Posterior cingulate gyrus (tissue), 11 donors: ENCODE results near the gene C19orf18.
A peak's percentile ranks its signal among the peaks of the same experiment; 100 is the strongest.
"Not testable (repeated sequence)": the region's sequence is repeated elsewhere in the genome, so short reads cannot be mapped to it uniquely, and the experiment has no call there.

ENCODE experiments used
- DNase-seq, 10 donors: peaks; one replicate each; pipeline versions ENCODE4 v3.0.0 to v3.0.0-alpha.2; 2020 to 2021; ENCODE audit warnings: mixed read lengths in 3 of 10
- intact Hi-C: fragments of 100-400 bp; cut with DNase I; formaldehyde crosslinking; loops from one replicate; pipeline ENCODE4 v1.15.1; 2023

Gene C19orf18

GRCh38 chr19:57954996-57955395, 19.3 kb downstream of the C19orf18 start:
- intact Hi-C loops, result no loop called here
- peak in 1 of 10 donors; percentile 25 for DNase-seq

DNA sequence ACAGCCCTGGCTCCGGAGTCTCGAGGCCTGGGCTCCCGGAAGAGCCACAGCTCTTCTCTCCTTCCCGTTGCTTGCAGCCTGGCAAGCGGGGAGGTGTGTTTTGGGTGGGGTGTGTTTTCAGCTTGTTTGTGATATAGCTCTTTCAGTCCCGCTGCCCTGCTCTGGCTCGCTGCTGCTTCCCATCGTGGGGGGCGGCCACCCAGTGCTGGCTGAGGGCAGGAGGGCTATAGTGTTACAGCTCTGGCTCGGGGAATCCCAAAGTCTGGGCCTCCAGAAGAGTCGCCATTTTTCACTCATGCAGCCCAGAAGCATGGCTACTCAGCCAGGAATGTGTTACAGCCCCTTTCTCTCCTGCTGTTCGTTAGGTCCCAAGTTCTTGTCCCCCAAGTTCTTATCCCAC, 24.6 kb downstream of the C19orf18 start:
- intact Hi-C loops, result loop anchor here (10.0 kb wide), 1 partner anchor 55 kb away; the partner anchor contains the start of gene ZNF606
- DNase-seq, result no peak

GRCh38 chr19:57949296-57949695, 25.0 kb downstream of the C19orf18 start:
- peak in 1 of 10 donors; percentile 77 for DNase-seq
- intact Hi-C loops, result loop anchor here (10.0 kb wide), 1 partner anchor 56 kb away; the partner anchor contains the start of gene ZNF606

DNA sequence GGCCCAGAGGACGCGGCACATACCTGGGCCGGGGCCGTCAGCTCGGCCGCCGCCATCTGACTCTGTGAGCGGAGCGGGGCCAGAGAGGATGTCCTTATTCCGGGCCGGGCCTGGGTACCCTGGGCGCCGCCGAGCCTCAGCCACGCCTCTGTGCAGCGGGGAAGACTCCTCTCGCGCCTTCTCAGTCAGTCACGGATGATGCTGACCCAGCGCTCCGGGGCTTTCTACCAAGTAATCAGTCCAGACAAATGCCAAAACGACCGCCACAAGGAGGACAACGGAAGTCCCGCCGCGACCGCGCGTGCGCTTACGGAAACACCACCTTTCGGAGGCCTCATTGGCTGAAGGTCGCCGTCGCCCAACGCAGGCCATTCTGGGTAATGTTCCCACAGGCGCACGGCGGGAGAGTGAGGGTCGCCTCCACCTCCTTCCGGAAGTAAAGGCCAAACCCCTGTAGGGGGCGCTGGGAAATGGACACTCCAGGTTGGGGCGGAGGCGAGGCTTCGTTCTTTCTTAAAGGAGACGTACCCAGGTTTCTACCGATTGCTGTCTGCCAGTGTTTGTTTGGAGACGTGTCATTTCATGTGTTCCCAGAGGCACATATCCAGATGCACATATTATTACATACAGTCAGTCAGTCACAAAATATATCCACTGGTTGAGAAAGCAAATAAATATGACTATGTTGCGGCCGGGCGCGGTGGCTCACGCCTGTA, 26.8 kb downstream of the C19orf18 start, which contains the start of gene ZNF256:
ZNF256 (minus strand) TSS at position 288 of the 716 bp plus-strand sequence; CDS start at position 56, 232 bp downstream.
- peak; percentile 87 to 99 (median 97) for DNase-seq
- intact Hi-C loops, result loop anchor here (10.0 kb wide), 1 partner anchor 57 kb away; the partner anchor contains the start of gene ZNF606

- intact Hi-C loops, result loop anchor here (10.0 kb wide), 1 partner anchor 58 kb away; the partner anchor contains the start of gene ZNF606
- DNase-seq, result peak in 1 of 10 donors; percentile 82
Measured at GRCh38 chr19:57947088-57947418, 27.3 kb downstream of the C19orf18 start.

GRCh38 chr19:57946316-57946715, 28.0 kb downstream of the C19orf18 start:
- no peak for DNase-seq
- intact Hi-C loops, result loop anchor here (10.0 kb wide), 1 partner anchor 58 kb away; the partner anchor contains the start of gene ZNF606

DNA sequence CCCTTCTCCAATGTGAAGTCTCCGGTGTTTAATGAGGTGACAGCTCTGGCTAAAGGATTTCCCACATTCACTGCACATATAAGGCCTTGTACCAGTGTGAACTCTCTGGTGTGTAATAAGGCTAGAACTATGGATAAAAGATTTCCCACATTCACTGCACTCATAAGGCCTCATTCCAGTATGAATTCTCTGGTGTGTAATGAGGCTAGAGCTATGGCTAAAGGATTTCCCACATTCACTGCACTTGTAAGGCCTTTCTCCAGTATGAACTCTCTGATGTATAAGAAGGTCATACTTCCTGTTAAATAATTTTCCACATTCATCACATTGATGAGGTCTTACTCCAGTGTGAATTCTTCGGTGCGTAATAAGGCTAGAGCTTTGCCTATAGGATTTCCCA, 32.7 kb downstream of the C19orf18 start:
- intact Hi-C loops, result loop anchor here (10.0 kb wide), 1 partner anchor 63 kb away; the partner anchor contains the start of gene ZNF606
- DNase-seq, result no peak

- no peak for DNase-seq
- intact Hi-C loops, result loop anchor here (10.0 kb wide), 1 partner anchor 219 kb away; the partner anchor contains the start of gene ZNF329
Measured at GRCh38 chr19:57935731-57936130, 38.6 kb downstream of the C19orf18 start.

DNA sequence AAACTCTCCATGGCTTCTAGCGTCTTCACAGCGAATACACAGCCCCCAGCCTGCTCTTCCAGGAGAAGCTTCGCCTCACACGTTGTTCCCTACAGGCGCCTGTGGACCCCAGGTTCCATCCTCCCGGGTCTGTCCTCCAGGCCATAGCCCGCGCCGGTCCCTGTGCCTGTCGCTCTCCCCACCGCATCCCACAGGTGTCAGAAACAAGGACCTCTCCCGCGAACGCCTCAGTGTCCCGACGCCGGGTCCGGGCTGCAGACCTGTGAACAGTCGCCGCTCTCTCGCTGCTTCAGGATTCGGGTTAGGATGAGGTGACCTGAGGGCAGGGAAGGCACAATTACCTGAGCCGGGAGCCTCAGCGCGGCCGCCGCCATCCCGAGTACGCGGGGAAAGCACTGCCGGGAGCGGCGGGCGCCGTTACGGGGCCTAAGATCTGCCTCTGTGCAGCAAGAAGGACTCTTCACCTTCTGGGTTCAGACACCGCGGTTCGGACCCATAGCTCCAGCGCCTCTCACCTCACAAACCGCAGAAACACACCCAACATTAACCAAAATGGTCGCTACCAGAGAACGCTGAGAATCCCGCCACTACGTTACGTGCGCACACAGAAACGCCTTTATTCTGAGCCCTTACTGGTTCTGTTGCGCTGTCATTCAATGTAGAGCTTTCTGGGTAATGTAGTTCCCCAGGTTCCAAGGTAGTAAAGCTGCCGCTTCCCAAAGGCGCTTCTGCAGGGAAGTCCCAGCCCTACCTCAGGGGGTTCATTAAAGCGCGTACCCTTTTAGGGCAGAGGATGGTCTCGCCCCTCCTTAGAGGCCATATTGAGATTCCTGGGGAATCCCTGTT, 39.3 kb downstream of the C19orf18 start, which contains the start of gene ZNF418:
ZNF418 (minus strand) TSS at position 583 of the 846 bp plus-strand sequence. CDS start 1,580 bp downstream, outside the sequence.
- intact Hi-C loops, result loop anchor here (10.0 kb wide), 1 partner anchor 220 kb away; the partner anchor contains the start of gene ZNF329
- peak; percentile 45 to 96 (median 76) for DNase-seq

- intact Hi-C loops, result no loop called here
- no peak for DNase-seq
Measured at GRCh38 chr19:57927587-57927986, 46.7 kb downstream of the C19orf18 start.

DNA sequence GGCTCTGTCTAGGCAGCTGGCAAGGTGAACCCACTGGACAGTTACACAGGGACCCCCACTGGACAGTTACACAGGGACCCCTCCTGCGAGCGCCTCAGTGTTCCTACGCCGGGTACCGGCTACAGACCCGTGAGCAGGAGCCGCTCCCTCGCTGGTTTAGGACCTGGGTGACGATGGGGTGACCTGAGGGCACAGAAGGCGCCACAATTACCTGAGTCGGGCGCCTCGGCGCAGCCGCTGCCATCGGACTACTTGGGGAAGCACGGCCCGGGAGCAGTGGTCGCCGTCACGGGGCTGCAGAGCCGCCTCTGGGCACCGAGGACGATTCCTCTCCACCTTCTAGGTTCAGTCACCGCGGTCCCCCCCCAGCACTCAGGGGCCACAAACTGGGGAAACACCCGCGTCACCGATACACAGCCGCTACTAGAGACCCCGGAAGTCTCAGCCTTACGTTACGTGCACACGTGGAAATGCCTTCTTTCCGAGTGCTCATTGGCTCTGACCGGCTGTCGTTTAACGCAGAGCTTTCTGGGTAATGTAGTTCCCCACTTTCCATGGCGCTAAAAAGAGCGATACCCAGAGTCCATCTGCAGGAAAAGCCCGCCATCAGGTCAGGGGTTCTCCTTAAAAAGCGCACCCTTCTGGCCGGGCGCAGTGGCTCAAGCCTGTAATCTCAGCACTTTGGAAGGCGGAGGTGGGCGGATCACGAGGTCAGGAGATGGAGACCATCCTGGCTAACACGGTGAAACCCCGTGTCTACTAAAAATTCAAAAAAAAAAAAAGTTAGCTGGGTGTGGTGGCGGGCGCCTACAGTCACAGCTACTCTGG, 58.0 kb downstream of the C19orf18 start, which contains the start of gene ZNF417:
ZNF417 (minus strand) TSS at position 425 of the 828 bp plus-strand sequence; CDS start at position 244, 181 bp downstream.
- peak; percentile 69 to 98 (median 87) for DNase-seq
- intact Hi-C loops, result not testable (repeated sequence)

DNA sequence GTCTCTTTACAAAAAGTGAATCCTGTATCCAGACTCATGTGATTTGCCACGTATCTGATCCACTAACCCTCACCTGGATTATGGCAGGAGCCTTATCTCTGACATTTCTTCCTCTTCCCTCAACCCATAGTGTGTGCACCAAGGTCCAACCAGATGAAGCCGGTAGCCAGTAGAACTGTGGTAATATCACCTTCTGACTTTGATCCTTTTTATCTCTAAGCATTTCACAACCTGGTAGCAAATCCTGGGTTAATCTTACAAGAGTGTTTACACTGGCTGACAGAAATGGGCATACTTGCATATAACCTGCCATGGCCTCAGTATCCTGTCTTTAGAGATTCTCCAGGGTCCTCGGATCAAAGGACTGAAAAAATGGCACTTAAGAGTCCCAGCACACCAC, 59.8 kb downstream of the C19orf18 start:
- intact Hi-C loops, result no loop called here
- DNase-seq, result no peak
